Left ventricle myocardium superior (tissue), 1 donor: ENCODE data around the gene ASIP. TPM values are rescaled to one million over a fixed set of nuclear protein-coding genes. Genes with fewer than 3 reads are reported as not detected.

Experiments
- ATAC-seq: fragments of 200-7000 bp; cut with Tn5 transposase; one replicate; pipeline ENCODE4 v1.9.1; 2020; ENCODE audit warnings: mild to moderate bottlenecking, moderate library complexity
- DNase-seq: peaks from one replicate; pipeline ENCODE4 v3.0.0-alpha.2; 2020
- intact Hi-C: fragments of 100-400 bp; cut with micrococcal nuclease; formaldehyde crosslinking; loops from one replicate; pipeline ENCODE4 v1.11.0; 2022
- total RNA-seq: library from RNA; stranded (reverse); fragmentation: NEBNext Ultra II Directional; extraction: Animal tissue kit (Norgen Biotek cat#: 25700); gene quantifications from one replicate; pipeline ENCODE4 v1.2.1, GENCODE V29; 2021
- donor health status: DM: no; HTN: yes; CAD: no; lungs with severe emphysema.

The ASIP gene
- total RNA-seq, 1 donor from 2014 or later, result 9.5 TPM

DNA sequence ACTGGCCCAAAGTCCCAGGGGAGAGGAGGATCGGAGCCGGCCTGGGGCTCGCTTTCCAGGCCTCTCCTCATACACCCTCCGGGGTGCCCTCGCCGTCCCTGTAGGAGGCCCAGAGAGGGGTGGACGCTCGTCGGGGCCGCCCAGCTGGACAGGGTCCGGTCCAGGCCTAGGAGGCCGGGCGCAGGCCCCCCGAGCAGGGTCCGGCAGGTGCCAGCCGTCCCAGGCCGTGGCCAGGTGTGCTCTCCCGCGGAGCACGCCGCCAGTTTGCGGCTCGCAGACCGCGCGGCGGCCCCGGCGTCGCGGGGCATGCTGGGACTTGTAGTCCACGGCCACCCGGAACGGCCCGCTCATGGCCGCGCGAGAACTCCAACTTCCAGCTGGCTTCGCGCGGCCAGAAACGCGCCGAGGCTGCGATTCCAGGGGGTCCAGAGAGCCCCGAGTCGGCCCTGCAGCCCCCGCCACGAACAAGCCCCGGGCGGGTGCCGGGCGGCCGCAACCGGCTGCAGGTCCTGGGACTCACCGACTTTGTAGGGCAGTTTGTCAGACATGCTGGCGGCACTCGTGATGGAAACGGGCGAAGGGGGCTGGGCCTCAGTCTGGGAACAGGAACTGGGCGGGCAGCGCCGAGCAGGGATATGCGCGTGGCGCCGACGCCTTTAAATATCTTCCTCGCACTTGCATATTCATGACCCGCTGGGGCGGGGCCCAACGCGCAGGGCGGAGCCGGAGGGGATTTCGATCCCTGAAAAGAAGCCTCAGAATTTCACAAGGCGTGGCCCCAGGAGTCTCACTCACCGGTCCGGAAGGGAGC lies 61.7 kb downstream of the ASIP start, which contains the start of gene AHCY:
AHCY (minus strand) TSS at position 633 of the 811 bp plus-strand sequence; CDS start at position 548, 85 bp downstream.
- intact Hi-C loops, result no loop called here

DNA sequence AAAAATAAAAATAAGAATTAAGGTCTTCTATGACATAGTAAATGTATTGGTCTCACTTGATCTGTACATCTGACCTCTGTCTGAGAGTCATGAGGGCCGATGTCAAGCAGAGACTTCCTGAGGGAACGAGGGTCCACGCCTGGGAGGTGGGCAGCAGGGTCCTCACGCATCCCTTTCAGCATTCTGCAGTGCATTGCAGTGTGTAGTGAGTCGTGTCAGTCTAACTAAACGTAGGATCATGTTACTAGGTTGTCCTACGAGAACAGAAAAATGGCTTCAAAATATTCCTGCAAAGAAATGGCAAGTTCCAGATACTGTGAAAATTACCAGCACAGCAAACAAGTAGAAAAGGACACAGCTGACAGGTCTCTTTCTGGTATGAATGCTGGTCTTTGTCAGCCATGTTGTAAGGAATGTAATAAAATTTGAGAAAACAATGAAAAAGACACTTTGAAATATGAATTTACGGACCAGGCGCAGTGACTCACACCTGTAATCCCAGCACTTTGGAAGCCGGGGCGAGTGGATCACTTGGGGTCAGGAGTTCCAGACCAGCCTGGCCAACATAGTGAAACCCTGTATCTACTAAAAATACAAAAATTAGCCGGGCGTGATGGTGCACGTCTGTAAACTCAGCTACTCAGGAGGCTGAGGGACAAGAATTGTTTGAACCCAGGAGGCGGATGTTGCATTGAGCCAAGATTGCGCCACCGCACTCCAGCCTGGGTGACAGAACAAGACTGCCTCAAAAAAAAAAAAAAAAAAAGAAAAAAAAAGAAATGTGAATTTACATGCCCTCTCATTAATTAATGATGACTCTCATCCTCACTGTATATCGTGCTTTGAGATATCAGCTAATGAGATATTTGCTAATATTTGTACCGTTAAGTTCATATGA lies 64.4 kb downstream of the ASIP start:
- ATAC-seq (no peak), DNase-seq (no peak)
- intact Hi-C loops, result no loop called here

More for the DNA sequence above, 61.7 kb downstream of the ASIP start, which contains the start of gene AHCY:
- DNase-seq (peak; percentile 98), ATAC-seq (peak; percentile 97)

DNA sequence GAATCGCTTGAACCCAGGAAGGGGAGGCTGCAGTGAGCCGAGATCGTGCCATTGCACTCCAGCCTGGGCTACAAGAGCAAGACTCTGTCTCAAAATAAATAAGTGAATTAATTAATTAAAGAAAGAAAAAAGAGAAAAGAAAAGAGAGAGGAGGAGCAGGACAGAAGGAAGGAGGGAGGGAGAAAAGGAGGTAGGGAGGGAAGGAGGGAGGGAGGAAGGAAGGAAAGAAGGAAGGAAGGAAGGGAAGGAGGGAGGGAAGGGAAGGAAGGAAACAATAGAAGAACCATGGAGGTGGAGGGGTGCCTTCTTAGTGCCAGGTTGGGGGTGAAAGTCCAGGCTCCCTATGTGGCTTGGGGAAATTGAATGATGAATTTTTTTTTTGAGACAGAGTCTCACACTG lies 68.5 kb downstream of the ASIP start:
- intact Hi-C loops, result loop anchor here (10.0 kb wide), 1 partner anchor 155 kb away; no protein-coding TSS in a partner anchor
- no peak for DNase-seq
- ATAC-seq, result no peak

DNA sequence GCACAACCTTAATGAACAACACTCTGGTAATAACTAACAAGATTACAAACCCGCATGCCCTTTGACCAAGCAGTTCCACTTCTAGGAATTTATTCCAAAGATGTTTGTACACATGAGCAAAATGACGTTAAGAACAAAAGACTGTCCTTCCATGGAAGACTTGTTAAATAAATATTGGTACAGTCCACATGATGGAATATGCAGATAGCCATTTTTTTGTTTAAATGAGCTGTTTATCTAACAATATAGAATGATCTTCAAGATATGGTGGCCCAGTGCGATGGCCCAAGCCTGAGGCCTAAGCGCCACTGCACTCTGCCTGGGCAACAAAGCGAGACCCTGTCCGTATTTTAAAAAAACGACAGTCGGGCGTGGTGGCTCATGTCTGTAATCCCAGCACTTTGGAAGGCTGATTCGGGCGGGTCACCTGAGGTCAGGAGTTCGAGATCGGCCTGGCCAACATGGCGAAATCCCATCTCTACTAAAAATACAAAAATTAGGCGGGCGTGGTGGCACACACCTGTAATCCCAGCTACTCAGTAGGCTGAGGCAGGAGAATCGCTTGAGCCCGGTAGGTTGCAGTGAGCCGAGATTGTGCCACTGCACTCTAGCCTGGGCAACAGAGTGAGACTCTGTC lies 69.4 kb downstream of the ASIP start:
- intact Hi-C loops, result loop anchor here (10.0 kb wide), 1 partner anchor 154 kb away; no protein-coding TSS in a partner anchor
- ATAC-seq (no peak), DNase-seq (no peak)

DNA sequence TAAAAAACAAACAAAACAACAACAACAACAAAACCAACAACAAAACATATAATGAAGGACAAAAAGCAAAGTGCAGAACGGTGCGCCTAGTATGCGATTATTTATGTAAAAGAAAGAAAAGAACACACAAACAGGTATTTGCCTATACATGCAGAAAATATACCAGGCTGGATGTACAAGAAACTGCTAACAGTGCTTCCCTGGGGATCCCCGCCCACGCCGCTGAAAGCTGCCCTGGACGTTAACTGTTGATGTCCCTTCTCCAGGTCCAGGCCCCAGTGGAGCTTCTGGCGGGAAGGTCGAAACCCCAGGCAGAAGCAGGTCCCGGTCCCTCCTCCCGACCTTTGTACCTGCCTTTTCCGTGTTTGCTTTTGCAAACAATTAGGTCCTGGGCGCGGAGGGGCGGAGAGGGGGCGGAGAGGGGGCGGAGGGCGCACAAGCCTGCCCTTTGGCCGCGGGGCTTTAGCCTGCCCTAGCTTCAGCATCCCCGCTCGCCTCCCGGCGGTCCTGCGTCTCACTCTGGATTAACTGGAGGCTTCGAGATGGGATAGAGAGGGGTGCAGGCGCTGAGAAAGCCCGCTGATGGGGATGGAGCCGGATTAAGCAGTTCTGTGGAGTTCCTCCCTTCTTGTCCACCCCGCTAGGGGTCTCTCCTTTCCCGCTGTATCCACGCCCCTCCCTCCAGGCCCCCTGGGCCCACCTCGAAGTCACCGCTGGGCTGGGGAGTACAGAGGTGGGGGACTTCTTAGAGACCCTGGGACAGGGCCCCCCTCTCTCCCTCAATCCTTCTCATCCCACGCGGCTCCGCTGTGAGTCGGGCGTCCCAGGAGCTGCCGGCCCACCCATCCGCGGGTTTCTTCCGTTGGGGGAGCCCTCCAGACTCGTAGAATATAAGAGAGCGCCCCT lies 70.1 kb downstream of the ASIP start:
- DNase-seq (no peak), ATAC-seq (peak; percentile 20)
- intact Hi-C loops, result loop anchor here (10.0 kb wide), 1 partner anchor 153 kb away; no protein-coding TSS in a partner anchor

DNA sequence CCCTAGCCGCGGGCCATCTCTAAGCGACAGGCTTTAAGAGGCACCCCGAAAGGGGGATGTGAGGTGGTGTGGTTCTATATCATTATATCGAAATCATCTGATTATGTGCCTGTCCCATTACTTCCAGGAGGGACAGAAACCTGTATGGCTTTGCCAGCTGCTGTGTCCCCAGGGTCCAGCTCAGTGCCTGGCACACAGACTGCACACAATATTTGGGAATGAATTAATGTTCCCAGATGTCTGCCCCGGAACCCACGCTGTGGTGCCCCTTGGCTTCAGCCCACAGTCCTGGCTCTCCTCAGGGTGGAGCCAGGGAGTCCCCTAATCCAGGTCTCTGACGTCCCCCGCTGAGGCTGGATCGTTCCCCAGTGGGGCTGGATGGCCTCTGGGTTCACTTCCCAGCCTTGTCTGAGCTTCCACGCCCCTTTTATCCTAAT lies 70.8 kb downstream of the ASIP start:
- ATAC-seq (peak; percentile 18), DNase-seq (no peak)
- intact Hi-C loops, result loop anchor here (10.0 kb wide), 1 partner anchor 153 kb away; no protein-coding TSS in a partner anchor

DNA sequence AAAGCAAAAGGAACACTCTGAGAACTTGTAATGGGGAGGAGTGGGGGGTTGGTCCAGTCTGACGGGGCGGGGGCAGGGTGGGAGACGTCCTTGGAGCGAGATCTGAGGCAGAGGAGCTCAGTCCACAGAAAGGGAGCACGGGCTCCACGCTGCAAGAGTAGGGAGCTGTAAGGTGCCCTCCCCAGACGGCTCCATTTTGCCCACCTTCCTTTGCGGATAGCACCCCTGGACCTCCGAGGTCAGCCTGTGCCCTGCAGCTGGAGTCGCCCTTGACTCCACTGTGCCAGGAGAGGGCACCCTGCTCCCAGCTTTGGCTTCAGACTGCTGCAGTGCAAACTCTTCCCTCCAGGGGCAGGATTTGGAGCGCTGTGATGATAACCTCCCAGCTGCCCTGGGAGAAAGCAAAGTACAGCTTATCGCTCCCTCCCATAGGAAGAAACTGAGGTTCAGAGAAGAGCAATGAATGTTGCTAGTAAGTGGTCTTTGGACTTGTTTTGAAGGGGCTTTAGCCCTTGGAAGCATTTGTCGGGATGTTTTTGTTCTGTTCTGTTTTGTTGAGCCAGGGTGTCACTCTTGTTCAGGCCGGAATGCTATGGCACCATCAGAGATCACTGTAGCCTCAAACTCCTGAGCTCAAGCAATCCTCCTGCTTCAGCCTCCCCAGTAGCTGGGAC lies 71.5 kb downstream of the ASIP start:
- peak; percentile 99 for ATAC-seq
- DNase-seq, result peak; percentile 87
- intact Hi-C loops, result loop anchor here (10.0 kb wide), 1 partner anchor 152 kb away; no protein-coding TSS in a partner anchor

DNA sequence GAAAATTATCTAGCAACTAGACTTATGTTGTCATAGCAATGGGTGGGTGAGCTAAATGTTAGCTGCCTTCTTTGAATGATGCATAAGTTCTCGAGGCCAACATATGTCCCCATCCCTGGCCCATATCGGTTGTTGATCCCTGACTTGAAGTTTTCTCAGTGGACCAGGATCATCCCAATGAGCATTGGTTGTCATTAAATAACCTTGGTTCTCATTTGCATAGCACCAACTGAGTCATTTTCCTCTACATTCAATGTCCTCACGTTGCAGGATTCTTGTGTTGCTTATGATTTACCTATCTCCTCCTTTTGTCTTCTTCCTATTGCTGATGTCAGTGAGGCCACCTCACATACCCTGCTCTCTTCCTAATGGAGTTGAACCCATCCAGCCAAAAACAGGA lies 74.0 kb downstream of the ASIP start:
- DNase-seq, result no peak
- no peak for ATAC-seq
- intact Hi-C loops, result loop anchor here (10.0 kb wide), 1 partner anchor 150 kb away; no protein-coding TSS in a partner anchor

DNA sequence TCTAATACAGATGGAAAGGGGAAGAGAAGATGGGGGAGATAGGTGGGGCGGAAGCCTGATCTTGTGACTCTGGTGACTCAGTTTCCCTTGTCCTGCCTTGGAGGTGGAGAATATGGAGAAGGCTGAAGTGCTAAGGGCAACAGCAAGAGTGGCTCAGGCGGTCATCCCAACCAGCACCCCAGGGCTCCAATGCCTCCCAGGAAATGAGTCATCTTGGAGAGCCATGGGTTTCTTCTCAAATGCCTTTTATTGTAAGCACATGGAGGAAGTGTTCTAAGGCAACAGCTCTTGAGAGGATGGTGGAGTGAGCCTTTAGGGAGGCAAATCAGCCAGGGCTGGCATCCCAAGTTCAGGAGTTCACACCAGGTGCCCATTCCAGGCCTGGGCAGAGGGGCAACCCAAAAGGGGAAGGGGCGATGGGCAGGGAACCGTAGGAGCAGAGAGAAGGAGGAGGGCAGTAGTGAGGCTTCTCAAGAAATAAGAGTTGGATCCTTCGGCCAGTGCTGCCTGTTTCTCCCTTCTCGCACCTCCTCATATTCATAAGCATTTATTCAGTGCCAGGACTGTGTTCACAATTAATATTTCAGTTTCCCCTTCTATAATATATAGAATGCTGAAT lies 75.1 kb downstream of the ASIP start:
- no peak for DNase-seq
- intact Hi-C loops, result loop anchor here (10.0 kb wide), 1 partner anchor 148 kb away; no protein-coding TSS in a partner anchor
- no peak for ATAC-seq

Other genes with a start within 250 kb of the ASIP start
- 104 TPM for gene RALY, start 247.5 kb upstream of the ASIP start, total RNA-seq
- 41.1 TPM for gene EIF2S2, start 129.2 kb upstream of the ASIP start, total RNA-seq
- gene AHCY, start 61.9 kb downstream of the ASIP start, total RNA-seq, result 60.2 TPM
- gene ITCH, start 121.8 kb downstream of the ASIP start, total RNA-seq, result 39.5 TPM